SK-N-DZ (cell line): ENCODE data around the gene AFAP1.

ENCODE experiments used
- DNase-seq: peaks from one replicate; pipeline ENCODE4 v3.0.0-alpha.2; 2015; ENCODE audit warnings: low spot score

The AFAP1 gene

DNA sequence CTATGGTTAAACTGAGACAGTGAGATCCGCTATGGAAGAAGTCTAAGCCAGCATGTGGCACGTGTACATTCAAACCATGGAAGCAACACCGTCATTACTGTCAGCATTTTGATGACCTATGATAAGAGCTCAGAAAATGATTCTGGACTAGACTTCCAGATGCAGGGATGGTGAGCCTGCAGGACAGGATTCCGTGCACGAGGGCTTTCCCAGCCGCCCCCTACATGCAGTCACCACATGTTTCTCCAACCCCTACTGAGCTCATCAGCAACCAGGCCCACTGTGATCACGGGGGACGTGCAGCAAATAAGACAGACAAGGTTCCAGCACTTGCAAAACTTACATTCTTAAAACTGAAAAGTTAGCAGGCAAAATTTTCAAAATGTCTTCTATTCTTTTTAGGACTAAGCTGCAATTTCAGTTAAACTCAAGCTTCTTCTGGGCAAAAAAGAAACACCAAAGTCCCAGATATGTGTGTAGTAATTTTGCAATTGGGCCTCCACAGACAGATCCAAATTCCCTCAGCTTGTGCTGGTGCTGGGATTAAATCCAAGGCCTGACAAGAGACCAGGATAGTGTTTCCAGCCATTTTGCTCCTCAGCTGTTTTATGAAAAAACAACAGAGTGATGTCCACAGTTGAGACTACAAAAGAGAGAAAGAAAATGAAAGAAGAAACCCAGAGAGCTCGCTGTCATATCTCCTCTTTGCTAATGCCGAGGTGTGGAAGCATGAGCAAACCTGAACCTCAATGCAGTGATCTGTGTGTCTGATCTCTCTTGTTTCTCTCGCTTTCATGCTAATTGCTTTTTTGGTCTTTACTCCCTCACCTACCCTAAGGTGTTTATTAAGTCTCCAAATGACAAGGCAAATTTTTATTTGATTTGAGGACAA is 118.2 kb downstream of the AFAP1 start:
- DNase-seq: no peak

DNA sequence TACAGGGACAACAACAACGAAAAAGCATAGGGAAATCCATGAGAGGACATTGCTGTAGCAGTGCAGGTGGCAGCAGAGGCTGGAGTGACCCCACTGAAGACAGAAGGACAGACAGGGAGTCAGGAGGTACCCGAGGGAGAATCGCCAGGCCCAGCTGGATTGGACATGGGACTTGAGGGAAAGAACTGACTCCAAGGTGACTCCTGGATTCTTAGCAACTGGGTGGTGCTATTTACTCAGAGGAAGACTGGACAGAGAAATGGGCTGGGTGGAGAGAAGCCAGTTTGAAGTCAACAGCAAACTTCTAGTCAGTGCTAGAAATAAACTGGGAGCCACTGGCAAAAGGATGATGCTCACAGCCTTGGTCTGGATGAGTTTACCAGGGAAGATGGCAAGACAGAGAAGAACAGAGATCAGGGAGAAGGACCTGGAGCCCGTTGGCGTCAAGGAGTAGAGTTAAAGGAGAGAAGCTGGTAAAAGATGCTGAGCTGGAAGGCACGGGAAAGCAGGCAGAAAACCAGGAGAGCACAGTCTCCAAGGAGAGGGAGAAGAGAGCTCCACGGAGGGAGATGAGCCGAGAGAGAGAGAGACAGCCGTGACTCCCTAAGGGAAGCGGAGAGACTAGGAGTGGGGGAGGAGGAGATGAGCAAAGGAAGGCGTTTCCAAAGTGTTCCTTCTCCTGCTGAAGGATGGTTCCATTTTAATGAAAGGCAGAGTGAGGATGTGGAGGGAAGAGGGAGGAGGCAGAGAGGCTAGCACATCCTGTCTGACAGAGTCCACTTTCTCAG is 119.4 kb downstream of the AFAP1 start:
- DNase-seq: no peak

DNA sequence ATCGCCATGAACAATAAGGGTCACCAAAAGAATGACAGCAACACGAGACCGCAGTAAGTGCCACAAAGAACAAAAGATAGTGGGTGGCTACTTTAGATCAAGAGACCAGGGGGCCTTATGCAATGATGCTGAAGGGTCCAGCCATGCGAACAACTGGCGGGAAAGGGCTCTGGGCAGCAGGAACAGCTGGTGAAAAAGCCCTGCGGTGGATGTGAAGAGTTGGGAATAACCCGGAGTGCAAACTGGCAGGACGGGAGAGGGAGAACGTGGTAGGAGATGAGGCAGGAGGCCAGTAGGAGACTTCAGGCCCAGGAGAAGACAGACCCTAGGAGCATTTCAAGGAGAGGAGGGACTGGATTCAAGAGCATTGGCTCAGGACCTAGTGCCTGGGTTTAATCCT is 120.2 kb downstream of the AFAP1 start:
- DNase-seq: no peak

DNA sequence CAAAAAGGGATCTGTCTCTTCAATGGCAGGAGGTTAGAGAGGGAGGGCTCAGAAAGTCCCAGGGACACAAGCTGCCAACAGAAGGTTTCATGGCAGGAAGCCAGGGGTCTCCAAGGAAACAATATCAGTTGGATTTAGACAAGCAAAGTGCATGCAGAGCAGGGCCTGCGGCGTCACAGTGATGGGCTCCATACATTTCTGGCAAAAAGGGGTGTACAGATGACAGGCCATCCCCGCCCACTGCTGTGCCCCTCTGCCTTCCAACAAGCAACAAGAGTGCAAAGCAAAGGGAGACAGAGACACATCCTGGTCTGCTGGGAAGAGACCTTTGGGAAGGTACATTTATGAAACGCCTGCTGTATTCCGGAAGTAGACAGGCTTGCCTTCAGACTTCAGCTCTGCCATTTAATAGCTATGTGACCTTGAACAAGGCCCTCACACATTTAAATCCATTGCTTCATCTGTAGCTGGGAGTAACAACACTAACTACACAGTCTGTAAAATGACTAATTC is 121.2 kb downstream of the AFAP1 start:
- no peak for DNase-seq

DNA sequence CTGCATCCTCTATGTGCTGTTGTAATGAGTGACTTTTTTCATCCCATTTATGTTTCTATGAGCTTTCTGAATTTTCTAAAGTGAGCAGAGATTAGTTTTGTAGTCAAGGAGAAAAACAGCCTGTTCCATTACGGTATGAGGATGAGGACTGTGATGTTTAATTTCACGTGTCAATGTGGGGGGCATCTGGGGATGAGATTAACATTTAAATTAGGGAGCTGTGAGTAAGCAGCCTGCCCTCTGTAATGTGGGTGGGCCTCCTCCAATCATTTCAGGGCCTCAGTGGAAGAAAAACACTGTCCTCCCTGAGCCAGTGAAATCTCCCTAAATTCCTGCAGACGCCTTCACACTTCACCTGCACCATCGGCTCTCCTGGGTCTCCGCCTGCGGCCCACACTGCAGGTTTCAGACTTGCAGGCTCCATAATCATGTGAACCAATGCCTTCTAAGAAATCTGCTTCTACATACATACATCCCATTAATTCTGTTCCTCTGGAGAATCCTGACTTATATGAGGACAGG is 121.7 kb downstream of the AFAP1 start:
- DNase-seq: no peak

DNA sequence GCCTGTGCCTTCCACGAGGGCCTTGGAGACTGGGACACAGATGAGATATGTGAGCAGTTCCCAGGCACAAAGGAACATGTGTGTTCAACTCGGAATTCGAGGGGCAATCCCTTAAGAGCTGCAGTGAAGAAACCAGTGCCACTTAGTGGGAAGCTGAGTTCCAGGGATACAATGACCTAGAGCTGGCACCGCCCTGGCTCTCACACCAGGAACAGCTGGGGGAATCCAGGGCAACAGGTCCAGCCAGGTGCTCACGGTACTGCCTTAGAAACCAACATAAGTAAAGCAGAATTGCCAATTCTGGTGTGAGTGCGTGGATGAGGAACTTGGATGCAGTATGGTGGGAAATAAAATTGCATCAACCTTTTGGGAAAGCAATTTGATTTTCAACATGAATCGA is 122.9 kb downstream of the AFAP1 start:
- DNase-seq: no peak

DNA sequence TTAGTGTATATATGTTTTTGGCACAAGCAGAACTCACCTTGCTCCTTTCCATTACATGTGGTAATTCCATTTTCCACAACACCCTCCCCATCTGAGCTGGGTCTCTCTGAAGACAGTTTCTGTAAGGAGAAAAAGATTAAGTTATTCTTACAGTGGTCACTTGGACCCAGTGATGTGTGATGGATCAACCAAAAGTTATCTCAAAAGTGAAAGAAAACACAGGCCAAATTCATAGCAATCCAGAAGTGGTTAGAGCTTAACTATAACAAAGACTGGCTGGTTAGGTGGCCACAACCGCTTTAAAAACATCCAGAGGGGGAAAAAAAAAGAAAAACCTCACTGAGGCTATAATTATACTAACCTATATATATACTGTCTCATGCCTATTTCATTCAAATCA is 123.7 kb downstream of the AFAP1 start:
- DNase-seq: no peak

DNA sequence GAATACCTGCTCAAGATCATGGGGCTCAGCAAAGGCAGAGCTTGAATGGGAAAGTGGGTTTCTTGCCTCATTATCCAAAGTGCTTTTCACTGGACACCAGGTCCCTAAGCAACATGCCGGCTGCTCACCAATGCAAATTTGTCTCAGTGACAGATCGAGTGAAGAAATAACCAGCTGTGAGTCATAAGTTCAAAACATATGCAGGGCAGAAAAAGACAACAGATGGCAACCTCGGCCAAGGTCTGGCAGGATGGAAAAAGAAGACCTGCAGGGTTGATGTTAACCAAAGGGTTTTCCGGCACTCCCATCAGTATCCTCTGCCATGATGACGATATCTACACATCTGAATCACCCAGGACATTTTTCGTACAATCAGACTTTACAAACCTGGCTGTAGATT is 124.1 kb downstream of the AFAP1 start:
- DNase-seq: no peak

DNA sequence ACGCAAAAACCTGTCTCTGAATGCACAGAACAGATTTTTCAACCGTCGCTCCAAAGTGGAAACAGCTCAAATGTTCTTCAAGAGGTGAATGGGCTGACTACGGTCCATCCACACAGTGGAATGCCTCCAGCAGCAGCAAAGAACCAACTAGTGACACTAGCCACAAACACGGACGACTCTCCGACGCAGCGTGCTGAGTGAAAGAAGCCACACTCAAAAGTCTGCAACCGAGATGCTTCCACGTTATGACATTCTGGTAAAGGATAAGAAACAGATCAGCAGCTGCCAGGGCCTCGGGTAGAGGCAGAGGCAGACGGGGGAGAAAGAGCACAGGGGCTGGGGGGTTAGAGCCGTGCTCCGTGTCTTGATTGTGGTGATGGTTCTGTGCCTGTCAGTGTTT is 125.2 kb downstream of the AFAP1 start:
- no peak for DNase-seq

DNA sequence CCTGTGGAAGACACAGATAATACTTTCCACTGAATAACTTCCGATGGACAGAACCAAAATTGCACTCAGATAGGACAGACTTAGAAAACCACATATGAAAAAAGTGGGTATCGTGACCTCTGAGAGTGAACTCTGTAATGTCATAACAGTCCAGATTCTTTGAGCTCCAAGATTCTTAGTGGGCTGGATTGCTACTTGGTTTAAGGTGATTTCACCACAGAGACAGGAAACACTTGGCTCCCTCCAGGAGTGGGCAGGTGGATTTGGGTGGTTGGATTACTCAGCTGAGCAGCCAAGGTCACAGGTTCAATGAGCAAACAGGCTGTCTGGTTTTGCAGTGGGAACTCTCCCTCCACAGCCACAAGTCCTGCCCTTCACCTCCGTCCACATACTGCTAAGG is 126.0 kb downstream of the AFAP1 start:
- no peak for DNase-seq

DNA sequence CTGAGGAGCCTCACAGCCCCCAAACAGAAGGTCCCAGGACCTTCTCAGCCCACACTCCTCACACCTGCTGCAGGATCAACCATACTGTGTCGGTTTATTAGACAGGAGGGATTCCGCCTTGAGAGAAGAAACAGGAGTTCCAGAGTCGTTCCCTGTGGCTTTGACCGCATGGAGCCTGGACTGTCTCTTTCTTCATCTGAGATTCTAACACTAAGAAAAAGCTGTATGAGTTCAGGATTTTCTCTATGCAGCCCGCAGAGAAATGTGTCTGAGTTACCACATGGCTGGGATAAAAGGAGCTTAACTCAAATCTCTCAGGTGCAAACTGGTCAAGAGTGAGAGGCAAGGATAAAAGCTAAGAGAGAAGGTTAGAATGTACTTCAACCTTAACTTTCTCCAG is 126.7 kb downstream of the AFAP1 start:
- DNase-seq: no peak

DNA sequence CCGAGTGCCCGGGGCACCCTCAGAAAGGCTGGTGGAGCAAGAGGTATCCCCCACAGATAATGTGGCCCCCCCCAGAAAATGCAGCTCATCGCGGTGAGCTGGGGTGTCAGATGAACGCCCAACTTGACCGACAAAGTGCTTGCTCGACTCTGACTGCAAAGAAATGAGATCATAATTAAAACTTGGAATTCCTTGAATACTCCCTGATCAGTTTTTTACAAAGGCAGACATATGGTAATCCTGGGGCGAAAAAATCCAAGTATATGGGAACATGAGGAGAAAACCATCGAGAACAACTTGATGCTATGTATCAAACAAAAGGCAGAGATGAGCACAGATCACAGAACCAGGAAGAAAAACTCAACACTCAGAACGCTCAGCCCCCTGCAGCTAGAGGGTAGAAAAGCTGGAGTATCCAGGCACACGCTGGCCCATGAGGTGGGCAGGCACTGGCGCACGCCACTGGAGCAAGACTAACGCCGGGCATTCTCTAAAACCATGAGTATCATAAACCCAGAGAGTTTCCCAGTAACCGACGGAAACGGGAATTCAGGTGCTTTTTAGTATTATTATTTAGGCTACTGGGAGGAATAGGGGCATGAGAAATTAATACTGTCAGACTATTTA is 127.3 kb downstream of the AFAP1 start:
- DNase-seq: no peak

DNA sequence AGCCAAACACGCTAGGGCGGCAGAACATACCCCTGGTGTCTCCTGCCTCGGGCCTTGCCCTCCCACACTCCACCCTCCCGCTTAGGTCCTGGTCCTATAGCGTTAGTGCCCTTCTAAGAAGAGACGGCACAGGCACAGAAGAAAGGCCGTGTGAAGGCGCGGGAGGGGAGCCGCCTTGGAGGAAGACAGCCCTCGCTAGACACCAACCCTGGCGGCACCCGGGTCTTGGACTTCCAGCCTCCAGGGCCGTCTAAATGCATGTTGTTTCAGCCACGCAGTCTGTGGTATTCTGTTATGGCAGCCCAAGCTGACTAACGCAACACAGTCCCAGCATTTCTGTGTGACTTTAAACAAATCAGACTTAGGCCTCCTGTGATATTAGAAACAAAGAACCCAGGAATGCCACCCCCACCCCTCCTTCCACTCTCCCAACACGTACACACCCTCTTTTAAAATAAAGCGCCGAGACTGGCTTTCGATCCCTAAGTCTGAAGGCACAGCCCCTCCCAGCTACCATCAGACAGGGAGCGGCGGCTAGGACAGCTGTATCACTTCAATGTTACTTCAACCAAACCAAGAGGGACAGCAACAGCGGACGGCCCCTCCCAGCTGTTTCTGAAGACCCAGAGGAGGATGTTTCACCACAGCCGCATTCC is 128.0 kb downstream of the AFAP1 start:
- DNase-seq: no peak

DNA sequence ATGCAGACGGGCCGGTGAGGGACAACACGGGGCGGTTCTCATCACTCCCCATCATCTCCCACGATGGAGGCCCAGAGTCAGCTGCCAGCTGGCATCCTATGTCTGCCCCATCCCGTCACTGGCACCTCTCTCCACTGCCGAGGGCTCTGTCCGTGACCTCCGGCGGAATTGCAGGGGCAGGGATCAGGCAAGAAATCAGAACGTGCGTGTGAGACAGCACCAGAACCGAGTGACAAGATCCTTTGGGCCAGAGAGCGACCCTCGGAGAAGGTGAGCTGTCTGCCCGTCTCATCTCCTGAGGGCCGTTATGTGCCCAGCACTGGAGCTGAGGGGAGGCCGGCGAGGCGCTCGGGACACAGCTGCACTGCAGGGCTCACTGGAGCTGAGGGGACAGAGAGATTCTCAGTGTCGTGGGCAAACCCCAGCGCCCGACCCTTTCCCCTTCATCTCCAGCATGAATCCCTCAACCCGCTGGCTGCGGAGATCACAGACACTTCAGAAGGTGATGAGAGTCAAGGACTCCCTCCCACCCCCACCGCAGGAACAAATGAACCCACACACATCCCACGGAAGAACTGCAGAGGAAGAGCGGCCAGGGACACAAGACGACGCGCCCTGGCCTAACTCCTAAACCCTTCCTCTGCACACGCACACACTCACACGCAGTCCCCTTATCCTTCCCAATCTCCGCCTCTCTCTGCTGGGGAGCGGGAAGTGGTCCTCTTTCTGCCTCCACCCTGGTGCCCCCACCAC is 128.7 kb downstream of the AFAP1 start:
- DNase-seq: no peak

DNA sequence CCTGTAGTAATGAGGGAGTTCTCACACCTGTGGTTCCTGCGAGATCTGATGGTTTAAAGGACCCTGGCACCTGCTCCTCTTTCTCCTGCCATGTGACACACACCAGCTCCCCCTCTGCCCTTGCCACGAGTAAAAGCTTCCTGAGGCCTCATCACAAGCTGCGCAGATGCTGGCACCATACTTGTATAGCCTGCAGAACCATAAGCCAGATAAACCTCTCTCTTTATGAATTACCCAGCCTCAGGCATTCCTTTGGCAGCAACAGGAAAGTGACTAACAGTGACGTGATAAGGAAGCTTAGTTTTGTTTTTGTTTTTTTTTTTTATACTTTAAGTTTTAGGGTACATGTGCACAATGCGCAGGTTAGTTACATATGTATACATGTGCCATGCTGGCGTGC is 130.9 kb downstream of the AFAP1 start:
- no peak for DNase-seq

DNA sequence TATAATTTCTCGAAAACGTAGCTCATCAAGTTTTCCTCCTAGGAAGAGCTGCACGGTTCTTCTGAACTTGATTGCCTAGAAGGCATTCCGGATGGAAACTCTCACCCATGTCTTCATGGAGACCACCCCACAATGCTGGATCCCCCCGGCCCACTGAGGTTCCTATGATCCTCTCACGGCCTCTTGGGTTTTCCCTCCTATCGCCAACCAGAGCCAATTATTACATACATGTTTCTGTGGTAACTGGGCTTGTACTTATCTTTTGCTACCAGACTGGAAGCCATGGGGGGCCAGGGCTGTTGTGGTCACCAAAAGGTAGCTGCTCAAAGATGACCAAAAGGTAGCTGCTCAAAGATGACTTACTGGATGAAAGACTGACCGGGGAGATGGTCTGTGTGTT is 131.5 kb downstream of the AFAP1 start:
- DNase-seq: no peak

DNA sequence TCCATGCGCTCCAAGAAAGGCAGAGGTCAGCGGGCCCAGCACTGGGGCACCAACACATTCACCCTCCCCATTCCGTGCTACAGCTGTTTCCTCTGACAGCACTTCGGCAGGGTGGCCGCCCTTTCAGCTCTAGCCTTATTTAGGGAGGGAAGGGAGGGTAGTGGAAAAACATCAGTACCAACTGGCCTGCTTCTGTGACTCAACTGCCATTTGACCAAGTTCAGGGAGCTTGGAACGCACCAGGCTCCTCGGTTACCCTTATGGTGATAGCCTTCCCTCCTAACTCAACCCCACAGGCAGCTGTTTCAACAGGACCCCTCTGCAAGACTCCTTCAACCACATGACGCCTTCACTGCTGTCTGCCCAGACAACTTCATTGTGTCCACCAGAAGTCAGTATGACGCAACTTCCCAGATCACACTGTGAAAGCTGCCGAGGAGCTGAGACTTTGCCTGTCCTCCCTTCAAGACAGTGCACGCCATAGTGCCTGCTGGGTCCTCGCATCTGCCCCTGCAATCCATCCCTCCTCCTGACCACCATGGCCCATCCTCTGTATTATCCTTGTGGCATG is 132.2 kb downstream of the AFAP1 start:
- no peak for DNase-seq

DNA sequence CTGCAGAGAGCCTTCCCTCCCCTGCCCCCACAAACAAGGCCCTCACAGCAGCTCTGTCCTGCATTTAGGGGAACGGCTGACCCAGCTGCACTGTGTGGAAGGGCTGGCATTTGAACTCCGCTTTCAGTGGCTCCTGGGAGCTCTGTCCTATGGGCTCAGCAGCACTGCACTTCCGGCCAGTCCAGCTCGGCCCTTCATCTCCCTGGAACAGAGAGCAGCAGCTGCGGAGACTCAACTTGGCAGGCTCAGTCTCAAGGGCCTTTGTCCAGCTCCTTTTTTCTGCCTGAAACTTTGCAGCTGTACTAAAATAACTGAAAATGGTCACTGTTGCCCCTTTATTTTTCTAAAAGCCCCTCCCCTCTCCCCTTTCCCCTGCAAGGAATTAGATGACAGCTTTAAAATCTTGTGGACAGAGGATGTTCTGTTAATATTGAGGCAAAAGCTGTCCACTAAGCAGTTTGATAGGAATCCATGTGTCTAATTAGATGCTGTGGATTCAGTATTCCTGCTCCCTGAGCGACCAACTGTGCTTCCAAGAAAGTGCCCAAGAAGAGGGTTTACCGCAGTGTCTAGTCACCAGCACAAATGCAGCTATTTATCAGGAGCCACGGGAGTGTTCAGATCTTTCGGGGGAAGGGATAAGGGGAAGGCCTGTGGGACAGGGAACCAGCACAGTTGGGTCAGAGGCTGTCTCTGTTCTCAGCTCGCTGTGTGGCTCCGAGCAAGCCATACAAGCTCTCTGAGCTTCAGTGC is 133.1 kb downstream of the AFAP1 start:
- DNase-seq: no peak

DNA sequence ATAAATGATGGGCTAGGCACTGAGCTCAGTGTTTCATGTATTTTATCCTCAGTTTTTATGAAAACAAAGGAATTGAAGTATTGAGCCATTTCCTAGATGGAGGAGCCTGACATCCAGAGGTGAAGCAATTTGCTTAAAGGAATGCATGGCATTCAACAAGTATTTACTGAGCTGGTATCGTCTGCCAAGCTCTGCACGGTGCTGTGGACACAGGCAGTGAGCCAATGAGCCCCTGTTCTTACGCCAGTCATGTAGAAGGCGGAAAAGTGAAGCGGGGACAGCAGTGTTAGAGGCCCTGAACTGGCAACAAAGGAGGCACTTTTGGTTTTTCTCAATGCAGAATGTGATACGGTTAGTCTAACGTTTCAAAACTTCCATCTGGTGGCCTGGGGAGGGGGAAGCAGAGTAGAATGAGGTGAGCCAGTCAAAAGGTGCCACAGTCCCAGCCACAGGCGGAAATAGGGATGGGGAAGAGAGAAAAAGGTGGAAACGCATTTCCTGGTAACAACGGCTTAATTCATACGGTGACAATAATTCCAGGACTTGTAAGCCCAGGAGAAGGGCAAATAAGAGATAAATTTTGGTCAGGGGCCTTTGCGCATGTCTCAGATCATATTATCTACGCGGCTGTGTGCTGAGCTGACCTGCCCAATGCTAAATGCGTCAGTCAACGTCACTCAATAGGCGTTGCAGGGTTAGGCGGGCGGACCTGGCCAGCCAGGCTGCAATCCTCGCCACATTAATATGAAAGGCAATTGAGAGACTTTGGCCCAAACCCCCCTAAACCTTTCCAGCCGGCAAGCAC is 133.9 kb downstream of the AFAP1 start:
- no peak for DNase-seq
